ENCODE measurements around the gene OVOL2. TPM values are rescaled to one million over a fixed set of nuclear protein-coding genes. Genes with fewer than 3 reads are reported as not detected.
"Not testable (repeated sequence)": the region's sequence is repeated elsewhere in the genome, so short reads cannot be mapped to it uniquely, and the experiment has no call there.

The OVOL2 gene
- total and polyA plus RNA-seq, 2 of the 8 experiments (the other 6 are each of a cell fraction or from before 2014, with no cell fraction given), result 11.0 to 11.4 TPM

DNA sequence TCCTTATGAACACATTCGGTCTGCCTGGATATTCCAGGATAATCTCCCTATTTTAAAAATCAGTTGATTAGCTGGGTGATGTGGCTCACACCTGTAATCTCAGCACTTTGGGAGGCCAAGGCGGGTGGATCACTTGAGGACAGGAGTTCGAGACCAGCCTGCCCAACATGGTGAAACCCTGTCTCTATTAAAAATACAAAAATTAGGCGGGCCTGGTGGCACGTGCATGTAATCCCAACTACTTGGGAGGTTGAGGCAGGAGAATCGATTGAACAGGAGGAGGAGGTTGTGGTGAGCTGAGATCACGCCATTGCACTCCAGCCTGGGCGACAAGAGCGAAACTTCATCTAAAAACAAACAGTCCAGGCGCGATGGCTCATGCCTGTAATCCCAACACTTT, 31.1 kb upstream of the OVOL2 start:
- H2BK5ac ChIP-seq (ENCODE audit: low read depth, low read length); H3K23ac ChIP-seq (ENCODE audit: insufficient read length); H2BK15ac ChIP-seq (ENCODE audit: low read length); H4K8ac ChIP-seq (ENCODE audit: extremely low read depth, insufficient read depth, low read length); H3K9ac ChIP-seq (replicated peaks in 1 of 4; ENCODE audit: extremely low read depth in 1 of 4, low read depth in 3 of 4, low read length in 3 of 4); H2BK120ac ChIP-seq (replicated peaks; ENCODE audit: low read depth, low read length); H3K36me3 ChIP-seq (ENCODE audit: control insufficient read depth in 2 of 4, insufficient read depth in 4 of 4, low read length in 3 of 4); H4K91ac ChIP-seq (replicated peaks; ENCODE audit: insufficient read length, low read length); H3K18ac ChIP-seq (ENCODE audit: extremely low read depth, low read length); H3K4me3 ChIP-seq (ENCODE audit: extremely low read depth in 1 of 4, insufficient read depth in 2 of 4, low read depth in 3 of 4, low read length in 4 of 4); H3K4me2 ChIP-seq (ENCODE audit: insufficient read depth in 1 of 2, low read depth in 2 of 2, low read length in 2 of 2); H3K27ac ChIP-seq (ENCODE audit: low read depth, low read length); H3K79me2 ChIP-seq (ENCODE audit: control insufficient read depth in 1 of 2, insufficient read depth in 2 of 2, low read length in 2 of 2); H4K20me1 ChIP-seq (replicated peaks in 1 of 2; ENCODE audit: control insufficient read depth in 1 of 2, insufficient read depth in 2 of 2, low read length in 2 of 2); H2AK5ac ChIP-seq (ENCODE audit: low read depth, low read length); H3K4me1 ChIP-seq (replicated peaks in 1 of 4; ENCODE audit: control insufficient read depth in 3 of 4, insufficient read depth in 4 of 4, low read length in 3 of 4); H3K14ac ChIP-seq (ENCODE audit: insufficient read length); H3K56ac ChIP-seq (replicated peaks; ENCODE audit: insufficient read length, low read depth, low read length); H3K79me1 ChIP-seq (ENCODE audit: low read depth, low read length); POLR2A ChIA-PET (ENCODE audit: partially characterized antibody); H3K23me2 ChIP-seq (ENCODE audit: low read depth, low read length); H2BK20ac ChIP-seq (ENCODE audit: low read length); H4K5ac ChIP-seq (ENCODE audit: insufficient read length, low read depth, low read length); H3K27me3 ChIP-seq (replicated peaks in 1 of 4; ENCODE audit: control insufficient read depth in 3 of 4, extremely low read depth in 1 of 4, insufficient read depth in 3 of 4, low read length in 3 of 4); DNase-seq (ENCODE audit: low read depth in 1 of 2, low spot score in 2 of 2); H3K4ac ChIP-seq (replicated peaks; ENCODE audit: insufficient read length, low read depth, low read length); H3K9me3 ChIP-seq (ENCODE audit: insufficient read depth in 2 of 2, low read depth in 1 of 2, low read length in 1 of 2); H2BK12ac ChIP-seq (ENCODE audit: low read depth, low read length); FAIRE-seq; H2AFZ ChIP-seq (ENCODE audit: low read length): not testable (repeated sequence)
- WGBS, 2 experiments (ENCODE audit: extremely low coverage in 1 of 2, insufficient coverage in 1 of 2, insufficient read length in 1 of 2, insufficient replicate concordance in 2 of 2, low coverage in 1 of 2, low lambda C conversion rate in 2 of 2, missing lambda C conversion rate in 1 of 2), result 93% methylated on average over 11 of the region's 11 CpGs; no CpG with 5 or more reads in 1 of the 2 experiments
- CTCF ChIA-PET (ENCODE audit: partially characterized antibody), result interaction anchor here (0.8 kb wide), 1 partner anchor 9 kb away, joined by 4 read pairs; no protein-coding TSS in a partner anchor

DNA sequence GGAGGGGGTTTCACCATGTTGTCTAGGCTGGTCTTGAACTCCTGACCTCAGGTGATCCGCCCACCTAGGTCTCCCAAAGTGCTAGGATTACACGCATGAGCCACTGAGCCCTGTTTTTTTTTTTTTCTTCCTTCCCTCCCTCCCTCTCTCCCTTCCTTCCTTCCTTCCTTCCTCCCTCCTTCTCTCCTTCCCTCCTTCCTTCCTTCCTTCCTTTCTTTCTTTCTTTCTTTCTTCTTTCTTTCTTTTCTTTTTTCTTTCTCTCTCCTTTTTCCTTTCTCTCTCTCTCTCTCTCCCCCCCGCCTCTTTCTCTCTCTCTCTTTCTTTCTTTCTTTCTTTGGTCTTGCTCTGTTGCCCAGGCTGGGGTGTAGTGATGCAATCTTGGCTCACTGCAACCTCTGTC, 30.6 kb upstream of the OVOL2 start:
- FAIRE-seq; H2BK20ac ChIP-seq (ENCODE audit: low read length); H3K9ac ChIP-seq (replicated peaks in 1 of 4; ENCODE audit: extremely low read depth in 1 of 4, low read depth in 3 of 4, low read length in 3 of 4); H2BK5ac ChIP-seq (ENCODE audit: low read depth, low read length); POLR2A ChIA-PET (ENCODE audit: partially characterized antibody); H4K8ac ChIP-seq (ENCODE audit: extremely low read depth, insufficient read depth, low read length); H2BK15ac ChIP-seq (ENCODE audit: low read length); H3K27me3 ChIP-seq (replicated peaks in 1 of 4; ENCODE audit: control insufficient read depth in 3 of 4, extremely low read depth in 1 of 4, insufficient read depth in 3 of 4, low read length in 3 of 4); H4K91ac ChIP-seq (replicated peaks; ENCODE audit: insufficient read length, low read length); DNase-seq (ENCODE audit: low read depth in 1 of 2, low spot score in 2 of 2); H3K79me1 ChIP-seq (ENCODE audit: low read depth, low read length); H2AFZ ChIP-seq (ENCODE audit: low read length); H2BK12ac ChIP-seq (ENCODE audit: low read depth, low read length); H3K14ac ChIP-seq (ENCODE audit: insufficient read length); H3K4me3 ChIP-seq (ENCODE audit: extremely low read depth in 1 of 4, insufficient read depth in 2 of 4, low read depth in 3 of 4, low read length in 4 of 4); H3K23me2 ChIP-seq (ENCODE audit: low read depth, low read length); H3K36me3 ChIP-seq (ENCODE audit: control insufficient read depth in 2 of 4, insufficient read depth in 4 of 4, low read length in 3 of 4); H3K4me2 ChIP-seq (ENCODE audit: insufficient read depth in 1 of 2, low read depth in 2 of 2, low read length in 2 of 2); H3K27ac ChIP-seq (ENCODE audit: low read depth, low read length); H4K20me1 ChIP-seq (replicated peaks in 1 of 2; ENCODE audit: control insufficient read depth in 1 of 2, insufficient read depth in 2 of 2, low read length in 2 of 2); H2AK5ac ChIP-seq (ENCODE audit: low read depth, low read length); H2BK120ac ChIP-seq (replicated peaks; ENCODE audit: low read depth, low read length); H3K4ac ChIP-seq (replicated peaks; ENCODE audit: insufficient read length, low read depth, low read length); H3K18ac ChIP-seq (ENCODE audit: extremely low read depth, low read length); H3K79me2 ChIP-seq (ENCODE audit: control insufficient read depth in 1 of 2, insufficient read depth in 2 of 2, low read length in 2 of 2); H3K9me3 ChIP-seq (ENCODE audit: insufficient read depth in 2 of 2, low read depth in 1 of 2, low read length in 1 of 2); H3K4me1 ChIP-seq (replicated peaks in 1 of 4; ENCODE audit: control insufficient read depth in 3 of 4, insufficient read depth in 4 of 4, low read length in 3 of 4); H3K23ac ChIP-seq (ENCODE audit: insufficient read length); H3K56ac ChIP-seq (replicated peaks; ENCODE audit: insufficient read length, low read depth, low read length); H4K5ac ChIP-seq (ENCODE audit: insufficient read length, low read depth, low read length): not testable (repeated sequence)
- CTCF ChIA-PET (ENCODE audit: partially characterized antibody), result interaction anchor here (0.7 kb wide), 1 partner anchor 11 kb away, joined by 4 read pairs; no protein-coding TSS in a partner anchor
- 63% methylated on average over 2 of the region's 3 CpGs; no CpG with 5 or more reads in 1 of the 2 experiments for WGBS, 2 experiments (ENCODE audit: extremely low coverage in 1 of 2, insufficient coverage in 1 of 2, insufficient read length in 1 of 2, insufficient replicate concordance in 2 of 2, low coverage in 1 of 2, low lambda C conversion rate in 2 of 2, missing lambda C conversion rate in 1 of 2)
